HG03175 (cell line): Measurements from ENCODE around the gene FOXC1.

Experiments
- ATAC-seq: cut with Tn5 transposase; IDR thresholded peaks from one replicate; pipeline ENCODE4 v1.9.1; 2021; ENCODE audit warnings: mild to moderate bottlenecking, moderate library complexity; ENCODE audit not compliant: unreplicated experiment

FOXC1 gene

GRCh38 chr6:1584146-1584545, 25.6 kb upstream of the FOXC1 start:
- ATAC-seq = no peak

GRCh38 chr6:1584996-1585668, 24.6 kb upstream of the FOXC1 start:
- ATAC-seq = no peak

GRCh38 chr6:1585669-1586049, 24.1 kb upstream of the FOXC1 start:
- ATAC-seq = no peak

GRCh38 chr6:1586256-1586655, 23.5 kb upstream of the FOXC1 start:
- ATAC-seq = no peak

- no peak for ATAC-seq
Observed at GRCh38 chr6:1586861-1587450, 22.8 kb upstream of the FOXC1 start.

GRCh38 chr6:1587546-1587945, 22.2 kb upstream of the FOXC1 start:
- no peak for ATAC-seq

GRCh38 chr6:1587977-1588376, 21.7 kb upstream of the FOXC1 start:
- no peak for ATAC-seq

- no peak for ATAC-seq
Observed at GRCh38 chr6:1589208-1589607, 20.5 kb upstream of the FOXC1 start.

- ATAC-seq = no peak
Observed at GRCh38 chr6:1590580-1590979, 19.1 kb upstream of the FOXC1 start.

- ATAC-seq = no peak
Observed at GRCh38 chr6:1591243-1591642, 18.5 kb upstream of the FOXC1 start.

- ATAC-seq = no peak
Observed at GRCh38 chr6:1591926-1592325, 17.8 kb upstream of the FOXC1 start.

- ATAC-seq = no peak
Observed at GRCh38 chr6:1592852-1593251, 16.9 kb upstream of the FOXC1 start.

- no peak for ATAC-seq
Observed at GRCh38 chr6:1593286-1593957, 16.3 kb upstream of the FOXC1 start.

- ATAC-seq = no peak
Observed at GRCh38 chr6:1593958-1594314, 15.8 kb upstream of the FOXC1 start.

GRCh38 chr6:1594445-1595200, 15.1 kb upstream of the FOXC1 start:
- ATAC-seq = no peak

GRCh38 chr6:1595271-1596087, 14.2 kb upstream of the FOXC1 start:
- ATAC-seq = no peak

- ATAC-seq = peak; percentile 76
Observed at GRCh38 chr6:1596088-1596852, 13.4 kb upstream of the FOXC1 start.

- no peak for ATAC-seq
Observed at GRCh38 chr6:1597121-1597744, 12.5 kb upstream of the FOXC1 start.

- no peak for ATAC-seq
Observed at GRCh38 chr6:1597924-1598323, 11.8 kb upstream of the FOXC1 start.

- ATAC-seq = no peak
Observed at GRCh38 chr6:1598433-1598832, 11.3 kb upstream of the FOXC1 start.
